Activated CD8-positive, alpha-beta T cell treated with anti-CD3 and anti-CD28 coated beads, Interleukin-2, amount 10 ng/mL, durations not matched to agents 7 days and 5 days (primary cell): ENCODE results near the gene A3GALT2. TPM values are rescaled to one million over a fixed set of nuclear protein-coding genes. Genes with fewer than 3 reads are reported as not detected.
"Not testable (repeated sequence)": the region's sequence is repeated elsewhere in the genome, so short reads cannot be mapped to it uniquely, and the experiment has no call there.

ENCODE experiments used
- ATAC-seq: fragments of 150-1000 bp; cut with Tn5 transposase; one replicate; pipeline ENCODE4 v1.10.0; 2021; ENCODE audit warnings: moderate library complexity
- CTCF ChIA-PET: fragments of 350-600 bp; sonication (Branson Sonifier 250); formaldehyde crosslinking; loops from one replicate; lab custom pipeline; 2021; ENCODE audit warnings: antibody characterized with exemption; lab: Charles Lee
- POLR2A ChIA-PET: fragments of 350-600 bp; sonication (Branson Sonifier 250); formaldehyde crosslinking; loops from one replicate; lab custom pipeline; 2021; ENCODE audit warnings: antibody characterized with exemption; lab: Charles Lee
- DNase-seq: peaks from one replicate; pipeline ENCODE4 v3.0.0-alpha.2; 2020
- H3K27ac Mint-ChIP-seq: one replicate; pipeline ENCODE4 v1.8.0; 2021; ENCODE audit warnings: mild to moderate bottlenecking, mixed read lengths
- H3K27me3 Mint-ChIP-seq: one replicate; pipeline ENCODE4 v1.8.0; 2021; ENCODE audit warnings: low read depth, mixed read lengths
- H3K36me3 Mint-ChIP-seq: one replicate; pipeline ENCODE4 v1.8.0; 2021; ENCODE audit warnings: low read depth, mixed read lengths
- H3K4me1 Mint-ChIP-seq: one replicate; pipeline ENCODE4 v1.8.0; 2021; ENCODE audit warnings: low read depth, mixed read lengths
- H3K4me3 Mint-ChIP-seq: one replicate; pipeline ENCODE4 v1.8.0; 2021; ENCODE audit warnings: mild to moderate bottlenecking, mixed read lengths
- H3K9me3 Mint-ChIP-seq: one replicate; pipeline ENCODE4 v1.8.0; 2022; ENCODE audit warnings: mixed read lengths; ENCODE audit not compliant: insufficient read depth
- total RNA-seq, 2 experiments: library from RNA; stranded (reverse); gene quantifications; one replicate each; pipeline ENCODE4 v1.2.3, GENCODE V29; 2021

The A3GALT2 gene
- total RNA-seq, 2 experiments from 2014 or later: not detected

- POLR2A ChIA-PET: interaction anchor here (0.6 to 1.2 kb wide), 3 partner anchors 9 to 27 kb away, joined by 3 to 4 read pairs (median 3); no protein-coding TSS in a partner anchor
- no peak overlapping the region for H3K27ac Mint-ChIP-seq
- H3K27me3 Mint-ChIP-seq: peaks cover 14% of the 10 kb centered on the region
- H3K36me3 Mint-ChIP-seq: peaks cover 20% of the 10 kb centered on the region
- H3K9me3 Mint-ChIP-seq: no peaks in the 10 kb centered on the region
- no peak overlapping the region for H3K4me3 Mint-ChIP-seq
- no peaks in the 10 kb centered on the region for H3K4me1 Mint-ChIP-seq
- CTCF ChIA-PET: interaction anchor here (1.6 kb wide), 1 partner anchor 25 kb away, joined by 9 read pairs; no protein-coding TSS in a partner anchor
- no peak for DNase-seq
- ATAC-seq: no peak
These were observed 280 bp upstream of the A3GALT2 start for GRCh38 chr1:33321178-33321577.

- no peak for ATAC-seq
- no peak overlapping the region for H3K27ac Mint-ChIP-seq
These were observed 814 bp downstream of the A3GALT2 start for GRCh38 chr1:33319949-33320618.

GRCh38 chr1:33319186-33319948, 1.5 kb downstream of the A3GALT2 start:
- no peaks in the 10 kb centered on the region for H3K4me1 Mint-ChIP-seq
- no peak for DNase-seq
- H3K27ac Mint-ChIP-seq: no peak overlapping the region
- CTCF ChIA-PET: interaction anchor here (0.6 to 0.9 kb wide), 2 partner anchors 21 to 469 kb away, joined by 3 to 4 read pairs; no protein-coding TSS in a partner anchor
- no peaks in the 10 kb centered on the region for H3K9me3 Mint-ChIP-seq
- no peak for ATAC-seq
- H3K36me3 Mint-ChIP-seq: peaks cover 6% of the 10 kb centered on the region
- H3K4me3 Mint-ChIP-seq: no peak overlapping the region
- POLR2A ChIA-PET: no interaction called here
- H3K27me3 Mint-ChIP-seq: peaks cover 21% of the 10 kb centered on the region

More at GRCh38 chr1:33319949-33320618, 814 bp downstream of the A3GALT2 start:
- H3K4me3 Mint-ChIP-seq: no peak overlapping the region
- peaks cover 11% of the 10 kb centered on the region for H3K36me3 Mint-ChIP-seq
- ChIA-PET POLR2A (interaction anchor here (1.2 kb wide), 1 partner anchor 7 kb away, joined by 3 read pairs; no protein-coding TSS in a partner anchor), CTCF (interaction anchor here (0.6 to 1.6 kb wide), 3 partner anchors 22 to 470 kb away, joined by 3 to 9 read pairs (median 4); no protein-coding TSS in a partner anchor)
- H3K27me3 Mint-ChIP-seq: peaks cover 21% of the 10 kb centered on the region
- DNase-seq: no peak
- no peaks in the 10 kb centered on the region for H3K9me3 Mint-ChIP-seq
- H3K4me1 Mint-ChIP-seq: no peaks in the 10 kb centered on the region

- Mint-ChIP-seq H3K9me3 (no peaks in the 10 kb centered on the region), H3K27ac (no peak overlapping the region), H3K27me3 (peaks cover 21% of the 10 kb centered on the region), H3K4me3 (no peak overlapping the region), H3K36me3 (peaks cover 2% of the 10 kb centered on the region), H3K4me1 (no peaks in the 10 kb centered on the region)
- DNase-seq (no peak), ATAC-seq (no peak)
- ChIA-PET CTCF (no interaction called here), POLR2A (no interaction called here)
These were observed 3.0 kb downstream of the A3GALT2 start for GRCh38 chr1:33317946-33318345.

- no peak overlapping the region for H3K27ac Mint-ChIP-seq
- CTCF ChIA-PET: interaction anchor here (1.5 kb wide), 1 partner anchor 18 kb away, joined by 4 read pairs; no protein-coding TSS in a partner anchor
These were observed 3.5 kb downstream of the A3GALT2 start for GRCh38 chr1:33317354-33317753.

GRCh38 chr1:33316601-33317000, 4.3 kb downstream of the A3GALT2 start:
- peaks cover 23% of the 10 kb centered on the region for H3K27me3 Mint-ChIP-seq
- H3K27ac Mint-ChIP-seq: no peak overlapping the region
- H3K36me3 Mint-ChIP-seq: no peaks in the 10 kb centered on the region
- DNase-seq: no peak
- H3K9me3 Mint-ChIP-seq: no peaks in the 10 kb centered on the region
- ChIA-PET POLR2A (no interaction called here), CTCF (interaction anchor here (1.5 kb wide), 1 partner anchor 18 kb away, joined by 4 read pairs; no protein-coding TSS in a partner anchor)
- ATAC-seq: no peak
- no peak overlapping the region for H3K4me3 Mint-ChIP-seq
- no peaks in the 10 kb centered on the region for H3K4me1 Mint-ChIP-seq

More at GRCh38 chr1:33317354-33317753, 3.5 kb downstream of the A3GALT2 start:
- Mint-ChIP-seq H3K4me3 (no peak overlapping the region), H3K36me3 (peaks cover 2% of the 10 kb centered on the region), H3K27me3 (peaks cover 21% of the 10 kb centered on the region), H3K4me1 (no peaks in the 10 kb centered on the region), H3K9me3 (no peaks in the 10 kb centered on the region)
- POLR2A ChIA-PET: no interaction called here
- ATAC-seq: no peak
- DNase-seq: no peak

- Mint-ChIP-seq H3K4me3 (no peak overlapping the region), H3K4me1 (no peaks in the 10 kb centered on the region), H3K27ac (no peak overlapping the region), H3K9me3 (no peaks in the 10 kb centered on the region), H3K27me3 (peaks cover 23% of the 10 kb centered on the region), H3K36me3 (no peaks in the 10 kb centered on the region)
- ATAC-seq (no peak), DNase-seq (no peak)
- POLR2A ChIA-PET: no interaction called here
- CTCF ChIA-PET: interaction anchor here (4.8 kb wide), 1 partner anchor 18 kb away, joined by 24 read pairs; no protein-coding TSS in a partner anchor
These were observed 6.5 kb downstream of the A3GALT2 start for GRCh38 chr1:33314416-33314815.

GRCh38 chr1:33312413-33312749, 8.5 kb downstream of the A3GALT2 start:
- Mint-ChIP-seq H3K4me3 (no peak overlapping the region), H3K36me3 (no peaks in the 10 kb centered on the region), H3K9me3 (no peaks in the 10 kb centered on the region), H3K4me1 (peaks cover 2% of the 10 kb centered on the region), H3K27ac (no peak overlapping the region), H3K27me3 (peaks cover 17% of the 10 kb centered on the region)
- ChIA-PET POLR2A (interaction anchor here (0.7 kb wide), 1 partner anchor 9 kb away, joined by 3 read pairs; the partner anchor contains the start of gene A3GALT2), CTCF (interaction anchor here (2.2 to 4.8 kb wide), 2 partner anchors 14 to 16 kb away, joined by 7 to 24 read pairs; no protein-coding TSS in a partner anchor)
- ATAC-seq (no peak), DNase-seq (no peak)

GRCh38 chr1:33311706-33312412, 9.0 kb downstream of the A3GALT2 start:
- Mint-ChIP-seq H3K27me3 (peaks cover 14% of the 10 kb centered on the region), H3K36me3 (no peaks in the 10 kb centered on the region), H3K4me3 (no peak overlapping the region), H3K4me1 (peaks cover 2% of the 10 kb centered on the region), H3K27ac (no peak overlapping the region), H3K9me3 (no peaks in the 10 kb centered on the region)
- ChIA-PET CTCF (interaction anchor here (2.2 to 4.8 kb wide), 2 partner anchors 14 to 16 kb away, joined by 7 to 24 read pairs; no protein-coding TSS in a partner anchor), POLR2A (no interaction called here)
- no peak for DNase-seq
- no peak for ATAC-seq

GRCh38 chr1:33310702-33311101, 10.2 kb downstream of the A3GALT2 start:
- H3K4me3 Mint-ChIP-seq: no peak overlapping the region
- peaks cover 13% of the 10 kb centered on the region for H3K27me3 Mint-ChIP-seq
- ATAC-seq (no peak), DNase-seq (no peak)
- ChIA-PET CTCF (interaction anchor here (4.8 kb wide), 1 partner anchor 15 kb away, joined by 24 read pairs; no protein-coding TSS in a partner anchor), POLR2A (no interaction called here)
- H3K4me1 Mint-ChIP-seq: peaks cover 2% of the 10 kb centered on the region
- no peaks in the 10 kb centered on the region for H3K36me3 Mint-ChIP-seq
- H3K9me3 Mint-ChIP-seq: no peaks in the 10 kb centered on the region
- no peak overlapping the region for H3K27ac Mint-ChIP-seq

- H3K4me1 Mint-ChIP-seq, H3K9me3 Mint-ChIP-seq, H3K4me3 Mint-ChIP-seq, DNase-seq, POLR2A ChIA-PET, H3K27ac Mint-ChIP-seq, H3K36me3 Mint-ChIP-seq, CTCF ChIA-PET, ATAC-seq: not testable (repeated sequence)
- peaks cover 12% of the 10 kb centered on the region for H3K27me3 Mint-ChIP-seq
These were observed 11.5 kb downstream of the A3GALT2 start for GRCh38 chr1:33309351-33309750.
